Fibroblast of lung (primary cell): Measurements from ENCODE around the gene SLC16A2.

ENCODE experiments used
- CTCF ChIP-seq, 2 donors: IDR thresholded peaks in 1 of 2; conservative IDR thresholded peaks in 1 of 2; 1 replicate in 1 of 2; 2 replicates in 1 of 2; pipeline ENCODE4 v1.5.1; 2011 to 2012; ENCODE audit warnings: low read length in 2 of 2, control low read depth in 1 of 2, inconsistent platforms in 1 of 2, low read depth in 1 of 2, mild to moderate bottlenecking in 1 of 2
- EZH2 ChIP-seq: IDR thresholded peaks from 2 replicates; pipeline ENCODE4 v1.5.1; 2012; ENCODE audit warnings: low read length, control low read depth, mild to moderate bottlenecking; ENCODE audit errors: missing control alignments

GRCh38 chrX:74451450-74452198 lies 30.3 kb downstream of the SLC16A2 start:
- no peak for TF ChIP-seq CTCF (conservative IDR thresholded peaks at IDR 0.05 in 1 of 2, IDR thresholded peaks at IDR 0.05 in 1 of 2; ENCODE audit: low read depth in 1 of 2, low read length in 2 of 2)
- no peak for TF ChIP-seq EZH2
